HG03135 (cell line): ENCODE results near the gene ULK4.

ENCODE experiments used
- ATAC-seq: cut with Tn5 transposase; IDR thresholded peaks from one replicate; pipeline ENCODE4 v1.9.1; 2021; ENCODE audit warnings: mild to moderate bottlenecking, moderate library complexity; ENCODE audit not compliant: unreplicated experiment

ULK4 gene

DNA sequence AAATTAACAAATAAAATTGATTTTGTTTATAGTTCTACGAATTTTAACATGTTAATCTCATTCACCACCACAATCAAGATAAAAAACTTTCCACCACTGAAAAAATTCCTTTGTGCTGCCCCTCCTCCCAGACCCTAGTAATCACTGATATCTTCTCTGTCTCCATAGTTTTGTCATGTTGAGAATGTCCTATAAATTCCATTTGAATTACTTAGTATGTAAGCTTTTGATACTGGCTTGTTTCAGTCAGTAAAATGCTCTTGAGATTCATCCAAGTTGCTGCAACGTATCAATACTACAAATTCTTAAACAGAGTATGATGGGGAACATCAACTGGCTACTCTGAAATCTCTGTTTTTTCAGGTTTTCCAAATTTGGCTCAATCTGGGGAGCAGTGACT is 633.0 kb downstream of the ULK4 start:
- no peak for ATAC-seq

DNA sequence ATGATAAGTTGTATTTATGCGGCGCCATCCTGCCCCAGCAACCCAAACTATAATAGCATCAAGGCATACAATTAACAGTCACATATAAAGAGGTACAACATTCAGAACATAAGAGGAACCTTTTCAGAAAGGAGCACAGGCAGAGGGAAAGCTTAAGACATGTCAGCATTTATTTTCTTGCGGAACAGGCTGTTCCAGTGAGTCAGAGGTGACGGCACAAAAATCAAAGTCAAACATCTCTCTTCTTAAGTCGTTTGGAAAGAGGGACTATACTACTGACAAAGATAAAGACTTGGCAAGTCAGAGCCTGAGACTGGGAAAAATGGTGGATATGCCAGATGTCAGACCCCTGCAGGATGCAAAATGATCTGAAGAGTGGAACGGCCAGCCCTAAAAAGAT is 634.2 kb downstream of the ULK4 start:
- no peak for ATAC-seq

DNA sequence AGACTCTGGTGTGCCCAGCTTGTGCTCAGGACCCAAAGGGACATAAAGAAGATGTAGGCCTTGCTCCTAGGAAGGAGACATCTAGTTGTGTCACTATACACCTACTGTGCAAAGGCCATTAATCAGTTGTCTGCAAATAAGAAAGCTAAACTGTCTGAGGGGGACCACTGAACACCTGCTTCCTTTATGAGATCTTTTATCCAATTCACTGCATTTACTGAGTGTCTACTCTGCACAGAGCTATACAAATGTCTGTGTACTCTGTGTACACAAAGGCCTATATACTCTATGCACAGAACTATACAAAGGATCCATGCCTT is 637.8 kb downstream of the ULK4 start:
- no peak for ATAC-seq

DNA sequence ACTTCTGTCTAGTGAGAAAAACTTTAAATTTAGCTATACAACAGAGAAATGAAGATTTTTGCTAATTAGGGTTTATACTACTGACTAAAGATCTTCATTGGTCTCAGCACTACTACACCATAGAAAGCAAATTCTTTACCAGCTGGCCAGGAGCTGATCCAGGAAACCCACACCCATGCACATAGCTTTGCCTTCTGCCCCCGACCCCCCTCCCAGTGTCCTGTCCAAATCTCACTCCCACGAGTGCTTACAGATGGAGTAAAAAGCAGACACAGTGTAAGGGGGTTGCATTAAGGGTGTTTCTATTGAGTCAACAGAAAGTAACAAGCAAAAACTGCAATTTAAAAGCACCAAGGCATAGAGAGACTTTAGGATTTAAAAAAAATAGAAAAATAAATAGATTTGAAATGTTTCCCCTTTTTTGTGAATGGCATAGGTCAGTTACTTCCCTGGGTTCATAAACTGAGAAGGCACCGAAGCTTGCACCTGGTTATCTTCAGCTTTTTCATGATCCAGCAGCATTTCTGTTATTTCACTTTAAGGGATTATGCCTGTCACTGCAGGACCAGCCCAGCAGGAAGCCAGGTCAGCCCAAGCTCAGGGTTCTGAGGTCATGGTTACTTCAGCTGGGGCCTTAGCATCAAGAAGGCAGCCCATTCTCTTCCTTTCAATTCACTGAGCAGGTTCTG is 638.3 kb downstream of the ULK4 start:
- no peak for ATAC-seq

DNA sequence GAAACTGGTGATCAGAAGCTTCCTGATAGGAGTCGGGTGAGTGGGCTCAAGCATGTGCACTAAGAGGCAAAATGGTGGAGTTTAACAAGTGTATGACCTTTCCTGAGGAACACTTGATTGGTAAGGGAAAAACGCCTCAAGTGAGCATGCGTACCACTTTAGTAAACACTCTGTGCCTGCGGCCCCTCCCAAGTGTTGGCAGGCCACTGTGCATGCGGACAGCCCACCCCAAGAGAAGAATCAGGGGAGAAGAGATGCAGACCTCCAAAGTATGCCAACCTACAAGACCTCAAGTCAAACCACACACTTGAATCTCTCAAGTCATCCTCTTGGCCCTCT is 640.3 kb downstream of the ULK4 start:
- no peak for ATAC-seq

DNA sequence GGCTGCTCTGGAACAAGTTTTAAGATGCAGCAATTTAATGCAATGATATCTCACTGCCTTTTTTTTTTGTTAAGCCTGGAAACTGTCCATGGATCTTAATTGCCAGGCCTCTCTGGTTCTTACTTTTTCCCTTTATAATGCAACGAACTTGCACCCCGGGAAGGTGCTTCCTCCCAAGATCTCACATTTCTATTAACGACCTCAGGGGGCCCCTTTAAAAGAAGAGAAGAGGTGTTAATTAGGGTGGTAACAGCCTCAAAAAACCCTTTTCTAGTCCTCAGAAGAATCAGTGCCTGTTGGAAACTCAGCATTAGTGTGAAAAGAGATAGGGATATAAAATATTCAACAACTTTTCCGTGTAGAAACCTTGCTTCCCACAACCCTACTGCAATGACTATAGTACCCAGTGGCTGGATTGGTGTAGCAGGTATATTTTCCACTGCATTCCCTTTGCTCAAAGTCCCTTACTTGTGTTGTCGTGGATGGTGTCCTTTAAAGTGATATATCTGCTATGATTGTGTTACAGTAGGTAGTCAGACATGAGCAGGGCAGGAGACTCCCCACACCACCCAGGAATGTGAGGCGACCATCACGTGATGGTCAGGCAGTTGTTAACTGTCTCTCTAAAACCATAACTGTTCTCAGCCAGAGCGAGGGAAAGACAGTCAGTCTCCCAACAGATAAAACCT is 640.8 kb downstream of the ULK4 start:
- ATAC-seq = no peak

DNA sequence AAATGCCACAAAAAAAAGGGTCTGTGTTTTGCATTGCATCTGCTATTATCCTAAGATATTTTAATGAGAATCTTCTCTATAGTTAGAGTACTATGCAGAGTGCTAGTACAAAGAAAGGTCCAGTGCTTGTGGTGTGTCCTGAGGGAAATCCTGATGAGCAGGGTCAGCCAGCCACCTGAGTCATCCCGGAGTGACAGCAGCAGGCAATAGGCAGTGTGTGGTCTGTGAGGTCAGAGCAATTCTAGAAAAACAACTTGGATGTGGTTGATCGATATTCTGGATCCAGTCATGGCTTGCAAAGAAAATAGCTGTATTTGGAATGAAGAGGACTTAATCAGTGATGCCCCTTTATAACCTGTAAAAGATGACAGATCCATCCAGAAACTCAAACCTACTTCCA is 643.4 kb downstream of the ULK4 start:
- ATAC-seq = no peak

DNA sequence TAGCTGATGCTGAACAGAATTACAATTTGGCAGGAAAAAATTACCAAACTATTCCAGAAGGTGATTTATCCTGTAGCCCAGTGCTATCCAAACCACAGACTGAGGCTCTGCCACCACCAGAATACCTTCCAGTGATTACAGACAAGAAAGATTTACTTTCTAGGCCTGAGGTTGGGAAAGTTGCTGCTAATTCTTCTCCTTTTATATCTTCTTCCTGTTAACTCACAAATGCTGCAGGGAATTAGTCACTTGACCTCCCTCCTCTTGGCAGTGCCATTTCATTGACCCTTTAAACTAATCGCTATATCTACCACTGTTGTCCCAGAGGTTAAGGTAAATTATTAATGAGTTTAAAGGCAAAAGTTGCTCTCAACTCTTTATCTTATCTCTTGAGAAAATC is 644.2 kb downstream of the ULK4 start:
- ATAC-seq = no peak

DNA sequence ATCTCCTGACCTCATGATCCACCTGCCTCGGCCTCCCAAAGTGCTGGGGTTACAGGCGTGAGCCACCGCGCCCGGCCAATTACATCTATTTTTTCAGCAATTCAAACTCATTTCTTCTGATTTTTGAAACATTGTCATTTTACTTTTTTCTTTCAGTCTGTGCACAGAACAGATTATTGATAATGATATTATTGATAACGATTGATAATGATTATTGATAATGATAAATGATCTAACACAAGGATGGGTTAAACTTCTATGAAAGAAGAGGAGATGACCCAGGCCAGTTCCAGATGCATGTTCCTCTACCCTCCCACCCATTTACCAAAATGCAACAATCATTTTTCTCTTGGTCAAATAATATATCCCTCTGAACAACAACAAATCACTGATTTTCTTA is 644.6 kb downstream of the ULK4 start:
- ATAC-seq = no peak

DNA sequence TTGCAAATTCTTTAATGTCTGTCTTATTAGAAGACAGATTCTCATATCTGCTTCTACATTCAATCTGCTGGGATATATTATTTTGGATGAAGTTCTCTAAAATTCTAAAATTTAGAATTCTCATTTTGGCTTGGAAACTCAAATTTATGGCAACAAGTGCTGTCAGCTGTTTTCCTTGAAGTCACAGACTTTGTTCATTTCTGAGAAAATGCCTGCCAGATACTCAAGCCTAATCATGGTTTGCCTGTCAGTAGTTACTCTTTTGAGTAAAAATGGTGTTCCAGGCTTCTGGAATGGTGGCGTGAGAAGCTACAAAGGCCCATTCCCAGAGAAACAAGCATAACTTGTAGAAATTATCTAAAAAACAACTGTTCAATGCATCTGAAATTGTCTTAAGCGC is 646.8 kb downstream of the ULK4 start:
- ATAC-seq = no peak

DNA sequence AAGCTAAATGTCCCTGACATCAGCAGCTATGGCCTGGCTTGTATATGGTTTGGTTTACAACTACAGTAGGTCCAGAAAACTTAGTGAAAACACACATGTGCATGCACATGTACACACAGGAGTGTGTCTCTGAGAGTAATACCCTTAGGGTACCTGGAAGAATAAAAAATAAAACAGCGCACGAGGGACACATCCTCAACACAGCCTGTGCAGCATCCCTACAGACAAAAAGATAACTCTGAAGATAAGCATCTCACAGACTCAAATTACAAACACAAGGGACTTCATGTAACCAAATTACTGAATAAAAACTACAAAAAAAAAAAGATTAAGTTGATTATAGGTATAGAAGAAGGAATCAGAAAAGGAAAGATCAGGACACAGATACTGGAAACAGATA is 653.8 kb downstream of the ULK4 start:
- ATAC-seq = no peak

DNA sequence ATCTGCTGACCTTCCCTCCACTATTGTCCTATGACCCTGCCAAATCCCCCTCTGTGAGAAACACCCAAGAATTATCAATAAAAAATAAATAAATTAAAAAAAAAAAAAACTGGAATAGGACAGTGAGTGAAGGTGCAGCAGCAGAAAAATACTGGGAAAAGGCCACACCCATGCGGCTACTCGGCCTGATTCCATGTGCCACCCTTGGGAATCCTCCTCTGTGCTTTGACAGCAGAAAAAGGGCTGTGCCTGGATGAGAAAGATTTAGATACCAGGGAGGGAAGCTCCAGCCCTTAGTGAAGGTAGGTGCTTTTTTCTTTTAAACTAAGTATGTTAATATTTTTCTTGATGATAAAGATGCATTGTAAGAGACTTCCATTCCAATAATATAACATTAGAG is 654.8 kb downstream of the ULK4 start:
- ATAC-seq = no peak

DNA sequence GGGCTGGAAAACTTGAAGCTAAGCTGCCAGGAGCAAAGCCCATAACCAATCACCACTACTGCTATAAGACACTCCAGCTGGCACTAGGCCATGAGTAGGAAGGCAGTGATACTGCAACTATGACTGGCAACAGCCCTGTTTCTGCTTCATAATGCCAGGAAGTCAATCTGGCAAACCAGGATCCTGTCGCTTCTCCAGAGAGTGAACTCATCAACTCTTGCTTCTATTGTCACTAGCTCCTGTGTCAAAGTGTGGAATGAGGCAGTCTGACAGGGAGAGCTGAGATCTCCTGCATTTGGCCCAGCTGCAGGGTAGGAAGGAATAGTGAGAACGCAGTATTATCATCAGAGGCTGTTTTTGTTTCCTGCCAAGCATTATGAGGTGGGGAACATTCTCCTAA is 657.3 kb downstream of the ULK4 start:
- ATAC-seq = no peak

DNA sequence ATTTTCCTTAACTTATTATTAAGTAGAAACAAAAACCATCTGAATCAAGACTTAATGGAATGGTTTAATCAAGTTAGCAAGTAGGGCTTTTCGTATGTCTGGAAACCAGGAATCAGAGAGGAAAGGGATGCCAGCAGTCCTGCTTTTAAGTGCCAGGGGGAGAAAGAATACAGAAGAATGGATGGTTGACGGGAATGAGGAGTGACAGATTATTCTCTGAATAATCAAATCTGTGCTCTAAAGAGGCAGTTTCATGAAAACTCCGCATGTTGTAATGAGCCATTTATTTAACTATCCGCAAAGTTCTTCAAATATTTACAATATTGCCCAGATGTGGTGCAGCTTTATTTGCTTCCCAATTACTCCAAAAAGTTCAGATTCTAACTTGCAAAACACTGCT is 659.6 kb downstream of the ULK4 start:
- ATAC-seq = no peak

DNA sequence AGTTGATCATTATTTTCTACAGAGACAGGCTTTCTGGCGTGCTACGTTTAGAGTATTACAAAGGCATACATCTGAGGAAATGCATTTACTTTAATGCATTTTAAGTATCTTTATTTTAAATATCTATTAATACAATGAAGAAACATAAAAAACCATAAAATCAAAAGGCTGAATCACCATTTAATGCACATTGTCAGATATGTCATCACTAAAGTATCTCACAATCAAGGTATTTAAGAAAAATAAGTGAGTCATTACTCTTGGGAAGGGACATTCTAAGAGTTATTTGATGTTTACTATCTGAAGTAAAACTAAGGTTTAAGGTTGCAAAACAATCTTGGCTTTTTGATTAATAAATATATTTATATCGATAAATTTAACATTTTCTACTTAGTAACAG is 660.4 kb downstream of the ULK4 start:
- ATAC-seq = no peak

DNA sequence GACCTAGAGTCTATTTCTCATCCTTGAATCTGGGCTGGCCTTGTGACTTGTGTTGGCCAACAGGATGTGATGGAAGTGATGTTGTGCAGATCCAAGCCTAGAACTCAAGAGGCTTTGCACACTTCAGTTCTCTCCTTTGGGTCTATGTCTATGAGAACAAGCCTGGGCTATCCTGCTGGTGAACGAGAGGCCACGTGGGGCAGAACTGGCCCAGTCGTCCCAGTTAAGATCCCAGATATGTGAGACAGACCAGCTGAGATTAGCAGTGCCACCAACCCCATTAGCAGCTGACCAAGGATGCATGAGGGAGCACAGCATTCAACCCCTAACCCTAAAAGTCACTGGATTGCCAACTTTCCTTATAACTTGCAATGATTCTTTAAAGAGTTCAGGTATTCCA is 662.9 kb downstream of the ULK4 start:
- no peak for ATAC-seq

DNA sequence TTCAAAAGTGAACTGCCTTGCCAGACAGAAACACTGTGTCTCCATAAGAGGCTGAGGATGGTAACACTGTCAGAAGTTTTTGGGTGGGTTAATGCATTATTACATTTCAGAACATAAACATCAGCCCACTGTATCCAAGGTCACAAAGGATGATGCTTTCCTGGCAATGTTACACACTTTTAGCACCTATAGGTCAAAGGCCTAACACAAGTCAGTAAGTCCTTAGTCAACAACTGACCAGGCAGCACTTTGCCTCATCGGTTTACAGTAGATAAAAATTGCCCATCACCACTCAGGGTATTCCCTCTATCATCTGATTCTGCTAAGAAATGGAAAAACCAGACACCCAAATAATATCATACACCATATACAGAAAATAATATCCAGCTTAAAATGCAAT is 664.2 kb downstream of the ULK4 start:
- ATAC-seq = no peak

DNA sequence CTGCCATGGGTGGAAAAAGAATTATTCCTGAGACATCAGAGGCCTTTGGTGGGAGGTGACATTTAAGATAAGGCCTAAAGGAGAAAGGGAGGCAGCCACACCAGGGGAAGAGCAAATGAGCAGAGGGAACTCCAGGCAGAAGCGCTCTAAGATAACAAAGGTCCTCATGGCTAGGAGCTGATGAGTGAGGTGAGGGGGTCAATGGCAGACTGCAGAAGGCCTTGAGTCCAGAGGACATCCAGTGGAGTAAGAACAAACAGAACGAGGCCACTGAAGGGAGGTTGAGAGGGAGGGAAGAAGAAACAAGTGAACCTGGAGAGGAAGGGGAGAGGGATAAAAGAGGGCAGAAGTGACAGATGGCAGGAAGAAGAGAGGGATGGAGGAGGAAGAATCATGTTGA is 665.3 kb downstream of the ULK4 start:
- ATAC-seq = no peak

DNA sequence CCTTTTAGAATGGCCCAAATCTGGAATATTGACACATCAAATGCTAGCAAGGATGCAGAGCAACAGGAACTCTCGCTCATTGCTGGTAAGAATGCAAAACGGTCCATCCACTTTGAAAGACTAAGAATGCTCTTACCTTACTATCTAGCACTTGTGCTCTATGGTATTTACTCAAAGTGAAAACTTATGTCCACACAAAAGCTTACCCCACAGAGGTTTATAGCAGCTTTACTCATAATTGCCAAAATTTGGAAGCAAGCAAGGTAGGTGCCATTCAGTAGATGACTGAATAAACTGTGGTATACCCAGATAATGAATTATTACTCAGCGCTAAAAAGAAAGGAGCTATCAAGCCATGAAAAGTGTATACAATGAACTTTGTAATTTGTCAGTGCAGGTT is 666.2 kb downstream of the ULK4 start:
- ATAC-seq = no peak

DNA sequence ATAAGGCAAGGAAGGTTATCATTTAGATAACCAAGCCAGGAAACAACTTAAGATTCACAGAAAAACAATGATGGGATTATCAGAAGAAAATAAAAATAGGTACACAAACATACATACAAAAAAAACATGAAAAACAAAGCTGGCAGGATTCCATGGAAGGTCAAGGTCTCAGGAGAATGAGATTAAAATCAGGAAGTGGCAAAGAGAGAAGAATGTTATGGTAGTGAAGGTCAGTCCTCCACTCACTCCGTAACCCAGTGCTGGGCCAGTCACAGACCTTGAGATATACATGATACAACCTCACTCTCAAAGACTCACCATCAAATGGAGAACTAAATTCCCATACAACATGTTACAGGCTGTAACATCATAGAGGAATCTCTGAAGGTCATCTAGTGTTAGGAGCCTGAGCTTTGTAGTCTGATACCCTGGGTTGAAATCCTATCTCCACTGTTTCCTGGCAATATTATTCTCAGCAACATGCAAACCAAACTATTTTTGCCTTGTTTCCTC is 668.7 kb downstream of the ULK4 start:
- no peak for ATAC-seq

DNA sequence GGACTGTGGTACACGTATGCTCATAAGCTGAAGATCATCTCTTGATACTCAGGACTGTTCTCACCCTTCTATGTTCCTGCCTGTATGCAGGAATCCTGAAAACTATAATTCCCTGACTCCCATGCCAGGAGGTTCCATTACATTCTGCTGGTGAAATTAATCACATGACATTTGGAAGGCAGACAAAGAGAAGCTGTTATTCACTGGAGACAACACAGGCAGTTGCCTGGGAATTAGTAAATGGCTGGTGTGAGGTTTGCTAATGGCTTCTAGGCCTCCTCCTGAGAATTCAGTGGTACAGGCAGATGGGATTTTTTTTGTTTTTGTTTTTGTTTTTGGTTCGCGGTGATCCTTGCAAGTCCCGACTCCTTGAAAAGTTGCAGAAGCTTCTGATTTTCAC is 671.2 kb downstream of the ULK4 start:
- ATAC-seq = no peak

DNA sequence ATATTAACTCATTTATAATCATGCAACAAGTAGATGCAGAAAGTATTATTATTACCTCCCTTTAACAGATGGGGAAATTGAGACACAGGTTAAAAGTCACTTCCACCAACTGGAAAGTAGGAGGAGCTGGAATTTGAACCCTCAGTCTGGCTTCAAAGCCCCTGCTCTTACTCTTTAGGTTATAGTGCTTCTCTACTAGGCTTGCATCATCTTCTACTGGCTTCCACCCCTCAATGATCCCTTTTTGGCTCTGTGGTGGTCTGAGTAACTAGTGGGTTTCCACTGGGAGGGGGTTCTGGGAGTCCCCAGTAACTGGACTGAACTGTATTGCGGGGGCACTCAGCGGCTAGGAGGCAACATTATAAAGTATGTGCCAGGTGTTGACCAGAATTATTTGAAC is 671.6 kb downstream of the ULK4 start:
- no peak for ATAC-seq

DNA sequence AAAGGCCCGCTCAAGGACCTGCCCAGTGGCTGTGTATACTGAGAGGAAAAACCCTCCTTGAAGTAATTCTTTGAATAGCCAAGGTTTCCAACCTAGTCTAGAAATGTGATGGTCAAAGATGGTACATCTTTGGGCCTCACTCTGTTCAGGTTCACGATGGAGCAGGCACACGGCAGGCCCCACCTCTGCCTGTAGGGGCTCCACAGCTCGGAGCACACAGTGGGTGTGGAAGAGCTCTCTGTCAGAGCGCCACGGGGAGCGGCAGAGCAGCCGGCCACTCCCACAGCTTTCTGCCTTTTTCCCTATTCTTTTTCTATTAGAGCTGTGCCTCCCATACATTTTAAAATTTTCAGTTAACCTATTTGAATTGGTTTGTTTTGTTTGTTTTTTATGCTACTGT is 673.1 kb downstream of the ULK4 start:
- ATAC-seq = no peak
